COLO668 (cell line): Measurements from ENCODE around the gene HSP90AB1.

Experiments
- DNase-seq: peaks from one replicate; lab custom pipeline; 2025; ENCODE audit not compliant: unreplicated experiment; lab: John Stamatoyannopoulos, UW

Gene HSP90AB1

GRCh38 chr6:44266347-44266746 lies 19.4 kb downstream of the HSP90AB1 start:
- no peak for DNase-seq

GRCh38 chr6:44267252-44267651 lies 20.4 kb downstream of the HSP90AB1 start:
- DNase-seq = no peak

- DNase-seq = peak; percentile 36
Observed at GRCh38 chr6:44268095-44268628, 21.3 kb downstream of the HSP90AB1 start.

DNA sequence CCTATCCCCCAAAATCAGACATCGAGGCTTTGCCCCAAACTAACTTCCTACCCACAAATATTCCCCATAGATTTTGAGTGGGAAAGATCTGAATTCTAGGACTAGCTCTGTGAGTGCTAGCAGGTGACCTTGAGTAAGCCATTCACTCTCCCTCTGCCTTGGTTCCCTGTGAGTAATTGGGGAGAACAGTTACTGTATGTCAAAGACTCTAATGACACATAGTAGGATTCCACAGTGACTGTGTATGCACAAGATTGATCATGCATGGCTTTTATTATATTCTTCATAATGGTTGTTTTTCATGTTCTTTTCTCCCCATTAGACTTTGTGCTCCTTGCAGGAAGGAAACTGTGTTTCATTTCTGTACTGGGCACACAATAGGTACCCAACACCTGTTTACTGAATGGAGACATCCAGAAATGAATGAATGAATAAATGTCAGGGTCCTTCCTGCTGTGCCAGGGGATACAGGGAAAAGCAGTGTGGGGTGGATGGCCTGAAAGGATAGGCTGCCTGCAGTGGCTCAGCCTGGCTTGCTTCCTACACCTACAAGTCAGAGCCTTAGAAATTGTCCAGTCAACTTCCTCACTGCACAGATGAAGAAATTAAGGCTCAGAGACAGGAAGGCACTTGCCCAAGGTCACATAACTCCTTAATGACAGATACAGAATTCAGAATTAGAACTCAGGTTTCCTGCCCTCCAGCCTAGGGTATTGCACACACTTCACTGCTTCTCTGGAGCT lies 22.4 kb downstream of the HSP90AB1 start:
- no peak for DNase-seq

DNA sequence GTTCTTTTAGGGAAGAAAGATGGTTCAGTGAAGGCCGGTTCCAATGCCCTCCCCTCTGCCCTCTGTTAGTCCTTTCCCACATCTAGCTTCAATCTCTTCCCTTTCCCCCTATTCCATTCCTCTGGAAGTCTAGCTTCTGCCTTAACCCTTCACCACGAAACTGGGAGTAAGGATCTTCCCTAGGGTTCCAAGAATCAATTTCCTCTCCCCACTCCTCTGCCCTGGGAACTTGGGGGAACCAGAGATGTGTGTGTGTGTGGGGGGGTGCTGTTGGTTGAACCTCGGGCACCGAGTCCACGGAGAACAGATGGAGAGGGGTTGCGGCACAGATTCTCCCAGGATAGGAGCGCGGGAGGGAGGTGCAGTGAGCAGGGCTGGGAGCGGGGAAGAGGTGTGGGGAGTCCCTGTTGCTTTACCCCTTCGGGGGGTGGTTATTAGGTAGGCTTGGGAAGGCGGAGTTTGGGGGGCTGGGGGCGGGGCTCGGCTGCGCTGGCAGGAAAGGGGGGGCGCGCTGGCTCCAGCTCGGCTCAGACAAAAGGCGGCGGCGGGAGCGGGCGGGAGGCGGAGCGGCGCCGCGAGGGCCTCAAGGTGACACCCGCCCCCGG lies 23.1 kb downstream of the HSP90AB1 start, which contains the start of gene TMEM151B:
Gene TMEM151B, plus strand, starts transcription at position 530 of the 605 bp plus-strand sequence. CDS start 293 bp downstream, outside the sequence.
- no peak for DNase-seq

DNA sequence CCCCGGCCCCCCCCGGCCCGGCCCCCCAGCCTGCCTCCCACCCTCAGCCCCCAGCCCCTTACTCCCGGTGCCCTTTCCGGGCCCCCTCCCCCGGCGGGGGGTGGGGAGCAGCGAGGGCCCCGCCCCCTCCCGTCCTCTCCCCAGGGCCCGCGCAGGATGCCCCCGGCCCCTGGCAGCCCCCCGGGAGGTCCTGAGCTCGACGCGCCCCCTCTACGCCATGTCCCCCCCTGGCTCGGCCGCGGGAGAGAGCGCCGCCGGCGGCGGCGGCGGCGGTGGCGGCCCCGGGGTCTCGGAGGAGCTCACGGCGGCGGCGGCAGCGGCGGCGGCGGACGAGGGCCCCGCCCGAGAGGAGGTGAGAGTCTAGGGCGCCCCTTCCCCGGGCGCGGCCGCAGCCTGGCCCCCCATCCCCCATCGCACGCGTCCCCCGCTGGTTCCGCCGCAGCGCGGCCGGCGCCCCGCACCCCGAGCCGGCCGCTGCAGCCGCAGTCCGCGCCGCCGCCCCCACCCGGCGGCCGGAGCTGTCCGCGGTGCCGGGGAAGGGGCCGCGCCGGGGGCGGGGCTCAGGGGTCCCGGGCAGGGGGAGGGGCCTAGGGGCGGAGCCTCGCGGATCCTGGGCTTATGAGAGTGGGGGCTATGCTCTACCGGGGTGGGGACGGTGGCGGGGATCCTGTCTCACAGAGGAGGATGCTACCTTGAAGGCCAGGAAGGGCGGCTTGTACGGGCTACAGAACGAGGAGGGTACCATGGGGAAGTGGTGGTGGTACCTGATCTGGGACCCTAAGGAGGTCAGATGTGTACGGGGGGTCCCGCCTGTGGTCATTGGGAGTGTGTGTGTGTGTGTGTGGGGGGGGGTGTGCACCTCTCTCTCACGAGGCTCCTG lies 23.9 kb downstream of the HSP90AB1 start:
- no peak for DNase-seq

- no peak for DNase-seq
Observed at GRCh38 chr6:44271406-44271723, 24.5 kb downstream of the HSP90AB1 start.

DNA sequence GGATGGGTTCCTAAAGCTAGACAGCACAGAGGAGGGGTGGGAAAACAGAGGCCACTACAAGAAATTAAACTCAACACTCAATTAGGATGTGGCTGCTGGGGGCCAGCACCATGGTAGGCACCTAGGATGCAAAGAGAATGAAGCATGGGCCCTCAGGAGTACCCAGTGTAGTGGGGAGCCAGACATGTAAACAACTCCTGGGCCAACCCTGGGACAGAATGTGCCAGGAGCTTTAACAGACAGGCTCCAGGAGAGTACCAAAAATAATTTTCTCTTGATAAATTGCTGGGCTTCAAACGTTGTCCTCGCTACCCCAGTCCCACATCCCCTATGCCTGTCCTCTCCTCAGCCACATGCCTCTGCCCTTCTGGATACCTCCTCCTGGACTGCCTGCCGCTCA lies 25.0 kb downstream of the HSP90AB1 start:
- DNase-seq = no peak

DNA sequence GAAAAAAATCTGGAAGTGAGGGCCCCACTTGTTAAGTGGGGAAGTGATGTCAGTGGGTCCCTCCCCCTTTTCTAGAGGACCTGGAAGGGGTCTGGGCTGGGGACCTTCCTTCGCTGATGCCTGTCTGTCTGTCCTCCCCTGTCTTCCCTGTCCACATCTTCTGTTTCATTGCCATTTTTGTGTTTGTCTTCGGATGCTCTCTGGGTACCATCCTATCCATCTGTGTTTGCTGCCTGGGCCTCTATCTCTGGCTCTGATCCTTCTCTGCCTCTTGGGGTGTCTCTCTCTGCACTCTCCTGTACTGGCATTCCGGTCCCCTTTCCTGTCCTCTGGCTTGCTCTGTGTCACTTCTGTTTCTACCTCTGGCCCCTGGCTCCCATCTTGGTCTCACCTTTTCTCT lies 25.6 kb downstream of the HSP90AB1 start:
- DNase-seq = no peak

DNA sequence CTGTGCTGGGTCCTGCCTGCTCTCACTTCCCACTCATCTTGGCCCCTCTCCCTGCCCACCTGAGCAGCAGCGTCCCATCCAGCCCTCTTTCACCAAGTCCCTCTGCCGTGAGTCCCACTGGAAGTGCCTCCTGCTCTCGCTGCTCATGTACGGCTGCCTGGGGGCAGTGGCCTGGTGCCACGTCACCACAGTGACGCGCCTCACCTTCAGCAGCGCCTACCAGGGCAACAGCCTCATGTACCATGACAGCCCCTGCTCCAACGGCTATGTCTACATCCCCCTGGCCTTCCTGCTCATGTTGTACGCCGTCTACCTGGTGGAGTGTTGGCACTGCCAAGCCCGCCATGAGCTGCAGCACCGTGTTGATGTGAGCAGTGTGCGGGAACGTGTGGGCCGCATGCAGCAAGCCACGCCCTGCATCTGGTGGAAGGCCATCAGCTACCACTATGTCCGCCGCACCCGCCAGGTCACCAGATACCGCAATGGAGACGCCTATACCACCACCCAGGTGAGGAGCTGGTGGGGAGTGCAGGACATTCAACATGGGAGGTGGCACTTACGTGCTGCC lies 26.2 kb downstream of the HSP90AB1 start:
- DNase-seq = no peak

- DNase-seq = no peak
Observed at GRCh38 chr6:44273617-44274016, 26.7 kb downstream of the HSP90AB1 start.

GRCh38 chr6:44275271-44275748 lies 28.4 kb downstream of the HSP90AB1 start:
- no peak for DNase-seq

DNA sequence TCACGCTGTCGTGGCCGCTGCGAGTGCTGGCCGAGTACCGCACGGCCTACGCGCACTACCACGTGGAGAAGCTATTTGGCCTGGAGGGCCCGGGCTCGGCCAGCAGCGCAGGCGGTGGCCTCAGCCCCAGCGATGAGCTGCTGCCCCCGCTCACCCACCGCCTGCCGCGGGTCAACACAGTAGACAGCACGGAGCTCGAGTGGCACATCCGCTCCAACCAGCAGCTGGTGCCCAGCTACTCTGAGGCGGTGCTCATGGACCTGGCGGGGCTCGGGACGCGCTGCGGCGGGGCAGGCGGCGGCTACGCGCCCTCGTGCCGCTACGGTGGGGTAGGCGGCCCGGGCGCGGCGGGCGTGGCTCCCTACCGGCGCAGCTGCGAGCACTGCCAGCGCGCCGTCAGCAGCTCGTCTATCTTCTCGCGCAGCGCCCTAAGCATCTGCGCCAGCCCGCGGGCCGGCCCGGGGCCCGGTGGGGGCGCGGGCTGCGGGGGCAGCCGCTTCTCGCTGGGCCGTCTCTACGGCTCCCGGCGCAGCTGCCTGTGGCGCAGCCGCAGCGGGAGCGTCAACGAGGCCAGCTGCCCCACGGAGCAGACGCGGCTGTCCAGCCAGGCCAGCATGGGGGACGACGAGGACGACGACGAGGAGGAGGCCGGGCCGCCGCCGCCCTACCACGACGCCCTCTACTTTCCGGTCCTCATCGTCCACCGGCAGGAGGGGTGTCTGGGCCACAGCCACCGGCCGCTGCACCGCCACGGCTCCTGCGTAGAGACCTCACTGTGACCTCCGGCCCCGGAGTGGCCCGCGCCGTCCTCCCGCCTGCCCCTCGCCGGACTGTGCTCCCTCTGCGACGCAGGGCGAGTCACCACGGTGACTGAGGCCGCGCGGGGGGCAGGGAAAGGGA lies 29.1 kb downstream of the HSP90AB1 start:
- DNase-seq = peak; percentile 69

DNA sequence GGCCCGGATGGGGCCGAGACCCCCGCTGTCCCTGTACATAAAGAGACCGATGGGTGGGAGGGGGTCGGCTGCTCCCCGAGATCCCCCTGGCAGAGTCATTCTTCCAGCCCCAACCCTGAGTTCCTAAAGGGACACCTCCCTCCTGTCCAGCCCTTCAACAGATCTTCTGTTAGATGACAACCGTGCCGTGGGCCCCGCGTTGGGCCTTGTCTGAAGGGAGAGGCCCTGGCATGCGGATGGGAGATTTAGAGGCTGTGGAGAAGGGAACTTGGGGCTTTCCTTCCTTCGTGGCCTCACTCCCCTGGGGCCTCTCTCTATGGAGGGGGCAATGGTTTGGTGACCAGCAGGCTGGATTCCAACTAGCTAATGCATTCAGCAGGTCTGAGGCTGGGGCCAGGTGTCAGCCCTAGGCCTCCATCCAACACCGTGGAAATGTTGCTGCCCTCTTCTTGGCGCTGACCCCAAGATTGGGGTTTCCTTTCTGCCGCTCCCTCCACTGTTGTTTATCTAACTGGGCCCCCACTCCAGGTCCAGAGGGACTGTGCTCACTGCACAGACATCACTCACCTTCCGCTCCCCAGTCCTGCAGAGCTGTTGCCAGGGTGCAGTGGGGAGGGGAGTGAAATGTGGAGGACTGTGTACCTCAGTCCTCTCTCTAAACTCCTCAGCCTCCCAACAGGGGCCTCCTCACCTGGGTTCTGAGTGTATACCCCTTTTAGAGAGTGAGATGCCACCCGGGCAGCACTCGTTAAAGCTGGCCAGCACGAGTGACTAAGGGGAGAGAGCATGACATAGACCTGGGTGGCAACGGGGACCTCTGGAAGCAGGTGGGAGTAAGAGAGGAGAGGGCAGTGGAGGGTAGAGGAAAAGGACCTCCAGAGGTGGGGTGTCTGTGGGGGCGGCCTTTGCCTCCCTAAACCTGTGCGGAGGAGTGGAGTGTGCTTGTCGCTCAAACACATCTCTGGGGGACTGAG lies 30.1 kb downstream of the HSP90AB1 start:
- DNase-seq = no peak

DNA sequence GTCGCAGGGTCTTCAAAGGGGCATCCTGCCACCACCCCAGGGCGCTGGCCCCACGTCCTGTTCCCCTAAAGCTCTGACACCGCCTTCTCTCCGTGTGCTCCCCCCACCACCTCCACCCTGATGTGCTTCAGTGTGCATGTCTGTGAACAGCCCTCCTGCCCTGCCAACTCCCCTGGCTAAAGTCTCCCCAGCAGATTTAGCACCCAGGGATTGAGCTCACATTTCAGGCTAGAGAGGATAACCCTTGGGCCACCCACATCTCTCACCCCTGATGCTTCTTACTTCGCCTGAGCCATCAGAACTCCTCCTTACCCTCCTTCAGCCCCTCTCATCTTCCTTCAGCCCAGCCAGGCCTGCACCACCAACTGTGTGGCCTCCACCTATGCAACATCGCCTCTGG lies 30.9 kb downstream of the HSP90AB1 start:
- DNase-seq = no peak

- no peak for DNase-seq
Observed at GRCh38 chr6:44278315-44278714, 31.4 kb downstream of the HSP90AB1 start.

DNA sequence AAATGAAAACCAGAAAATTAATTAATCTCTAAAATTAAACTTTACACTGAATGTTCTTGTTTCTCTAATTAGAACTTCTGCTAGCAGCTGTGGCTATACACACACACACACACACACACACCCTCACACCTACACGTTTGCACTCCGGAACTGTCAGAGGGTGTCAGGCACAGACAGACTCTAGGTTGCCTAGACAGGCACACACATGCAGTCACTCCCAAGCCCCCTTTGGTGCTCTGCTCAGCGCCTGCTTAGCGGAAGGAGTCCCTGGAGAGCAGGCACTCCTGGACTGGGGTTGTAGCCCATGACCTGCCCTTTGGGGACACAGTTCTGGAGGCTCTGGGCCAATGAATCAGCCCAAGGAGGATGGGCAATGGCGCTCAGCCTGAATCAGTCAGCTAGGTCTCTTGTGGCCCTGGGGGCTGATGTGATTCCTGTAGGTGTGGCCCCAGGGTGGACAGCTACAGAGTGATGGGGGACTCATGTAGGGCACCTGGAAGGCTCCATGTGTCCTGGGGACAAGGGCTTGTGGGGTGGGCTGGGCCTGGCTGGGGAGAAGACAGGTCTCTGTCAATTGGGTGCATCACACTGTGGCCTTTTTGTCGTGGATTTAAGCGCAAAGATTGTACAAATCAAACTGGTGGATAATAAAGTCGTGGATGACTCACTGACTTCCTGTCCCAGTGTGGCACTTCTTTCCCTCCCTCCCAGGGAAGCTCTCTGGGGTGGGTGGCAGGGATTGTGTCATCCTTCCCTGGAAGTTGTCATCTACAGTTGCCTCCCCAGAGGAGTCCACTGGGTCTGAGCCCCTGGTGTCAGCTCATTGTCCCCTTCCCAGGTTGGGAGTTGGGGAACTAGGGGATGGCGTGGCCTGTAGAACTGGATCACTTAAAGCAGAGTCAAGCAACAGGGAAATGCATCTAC lies 32.1 kb downstream of the HSP90AB1 start:
- DNase-seq = no peak

DNA sequence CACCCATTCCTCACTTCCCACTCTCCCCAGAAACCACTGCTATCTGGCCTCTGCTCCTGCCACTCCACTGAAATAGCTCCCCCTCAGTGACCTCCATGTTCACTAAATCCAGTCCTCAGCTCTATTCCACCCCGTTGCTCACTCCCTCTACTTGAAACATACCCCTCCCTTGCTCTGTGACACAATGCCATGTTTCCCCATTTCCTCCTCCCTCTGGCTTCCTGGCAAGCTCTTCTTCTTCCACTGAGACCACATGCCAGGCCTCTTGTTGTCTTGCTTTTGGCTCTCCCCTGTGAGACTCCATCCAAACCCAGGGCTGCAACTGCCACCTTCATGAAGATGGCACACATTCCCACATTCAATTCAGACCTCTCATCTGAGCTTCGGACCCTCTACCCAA lies 37.2 kb downstream of the HSP90AB1 start:
- no peak for DNase-seq
